ENCODE results near the gene DOCK8.

DOCK8 gene

GRCh38 chr9:406886-407654, 192.4 kb downstream of the DOCK8 start:
- no peak for TF ChIP-seq CTCF (IDR thresholded peaks at IDR 0.05)

- TF ChIP-seq CTCF (IDR thresholded peaks at IDR 0.05): no peak
These were observed 199.9 kb downstream of the DOCK8 start for GRCh38 chr9:414595-414994.

- no peak for TF ChIP-seq CTCF (IDR thresholded peaks at IDR 0.05)
These were observed 205.0 kb downstream of the DOCK8 start for GRCh38 chr9:419571-420171.

- TF ChIP-seq CTCF (IDR thresholded peaks at IDR 0.05): no peak
These were observed 207.2 kb downstream of the DOCK8 start for GRCh38 chr9:421896-422295.

- TF ChIP-seq CTCF (IDR thresholded peaks at IDR 0.05): no peak
These were observed 211.6 kb downstream of the DOCK8 start for GRCh38 chr9:426264-426663.

- TF ChIP-seq CTCF (IDR thresholded peaks at IDR 0.05): no peak
These were observed 212.3 kb downstream of the DOCK8 start for GRCh38 chr9:426976-427375.

GRCh38 chr9:431701-432100, 217.0 kb downstream of the DOCK8 start:
- no peak for TF ChIP-seq CTCF (IDR thresholded peaks at IDR 0.05)
